NCI-H226 (cell line): Measurements from ENCODE around the gene LCTL.
"Not testable (repeated sequence)": the region's sequence is repeated elsewhere in the genome, so short reads cannot be mapped to it uniquely, and the experiment has no call there.

Source experiments
- DNase-seq: peaks from one replicate; pipeline ENCODE4 v3.0.0-alpha.2; 2015

Gene LCTL

GRCh38 chr15:66591322-66591862 is 25.6 kb upstream of the LCTL start:
- DNase-seq = no peak

- DNase-seq = no peak
Observed at GRCh38 chr15:66590435-66590834, 24.6 kb upstream of the LCTL start.

DNA sequence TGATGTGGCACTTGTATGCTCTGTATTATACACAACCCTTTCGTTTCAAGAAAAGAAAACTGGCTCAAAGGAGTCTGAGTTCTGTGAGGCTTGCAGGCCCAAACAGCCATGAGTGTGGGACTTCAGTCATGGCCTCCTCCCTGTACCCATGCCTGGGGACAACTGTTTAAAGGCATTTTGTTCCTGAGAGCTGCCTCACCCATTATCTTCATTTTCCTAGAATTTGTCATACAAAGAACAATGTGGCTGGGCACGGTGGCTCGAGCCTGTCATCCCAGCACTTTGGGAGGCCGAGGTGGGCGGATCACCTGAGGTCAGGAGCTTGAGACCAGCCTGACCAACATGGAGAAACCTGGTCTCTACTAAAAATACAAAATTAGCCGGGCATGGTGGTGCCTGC is 23.6 kb upstream of the LCTL start:
- not testable (repeated sequence) for DNase-seq

GRCh38 chr15:66588971-66589370 is 23.2 kb upstream of the LCTL start:
- DNase-seq = no peak

- DNase-seq = no peak
Observed at GRCh38 chr15:66588537-66588936, 22.7 kb upstream of the LCTL start.

- no peak for DNase-seq
Observed at GRCh38 chr15:66587749-66588148, 22.0 kb upstream of the LCTL start.

GRCh38 chr15:66587020-66587419 is 21.2 kb upstream of the LCTL start:
- DNase-seq = no peak

- no peak for DNase-seq
Observed at GRCh38 chr15:66586155-66586976, 20.6 kb upstream of the LCTL start.

DNA sequence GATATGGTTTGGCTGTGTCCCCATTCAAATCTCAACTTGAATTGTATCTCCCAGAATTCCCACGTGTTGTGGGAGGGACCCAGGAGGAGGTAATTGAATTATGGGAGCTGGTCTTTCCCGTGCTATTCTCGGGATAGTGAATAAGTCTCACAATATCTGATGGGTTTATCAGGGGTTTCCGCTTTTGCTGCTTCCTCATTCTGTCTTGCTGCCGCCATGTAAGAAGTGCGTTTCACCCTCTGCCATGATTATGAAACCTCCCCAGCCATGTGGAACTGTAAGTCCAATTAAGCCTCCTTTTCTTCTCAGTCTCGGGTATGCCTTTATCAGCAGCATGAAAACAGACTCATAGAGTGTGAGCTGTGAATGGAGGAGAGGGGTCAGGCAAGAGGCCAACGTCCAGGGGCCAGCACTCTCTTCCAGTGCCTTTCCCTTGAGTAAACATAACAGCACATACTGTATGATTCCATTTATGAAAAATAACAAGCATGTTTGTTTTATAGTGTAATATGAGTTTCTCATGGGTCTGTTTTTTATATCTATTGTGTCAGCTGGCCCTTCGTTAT is 16.3 kb upstream of the LCTL start:
- DNase-seq = no peak

- DNase-seq = no peak
Observed at GRCh38 chr15:66580643-66581042, 14.8 kb upstream of the LCTL start.

GRCh38 chr15:66578286-66578875 is 12.6 kb upstream of the LCTL start:
- no peak for DNase-seq

DNA sequence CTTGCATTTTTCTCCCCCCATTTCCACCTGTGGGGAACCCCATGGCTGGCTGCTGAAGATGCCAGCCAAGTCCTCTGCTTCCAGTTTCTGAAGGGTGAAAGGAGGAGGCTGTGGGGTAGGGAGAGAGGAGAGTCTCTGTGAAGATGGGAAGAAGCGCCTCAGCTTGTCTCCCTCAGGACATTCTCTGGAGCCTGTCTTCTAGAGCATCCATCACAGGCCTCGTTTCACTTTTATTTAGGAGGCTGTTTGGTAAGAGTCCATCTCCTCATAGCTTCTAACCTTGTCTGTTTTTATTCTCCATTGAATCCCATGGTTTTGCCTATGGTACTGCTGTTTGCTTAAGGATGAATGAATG is 8.8 kb upstream of the LCTL start:
- peak; percentile 33 for DNase-seq

DNA sequence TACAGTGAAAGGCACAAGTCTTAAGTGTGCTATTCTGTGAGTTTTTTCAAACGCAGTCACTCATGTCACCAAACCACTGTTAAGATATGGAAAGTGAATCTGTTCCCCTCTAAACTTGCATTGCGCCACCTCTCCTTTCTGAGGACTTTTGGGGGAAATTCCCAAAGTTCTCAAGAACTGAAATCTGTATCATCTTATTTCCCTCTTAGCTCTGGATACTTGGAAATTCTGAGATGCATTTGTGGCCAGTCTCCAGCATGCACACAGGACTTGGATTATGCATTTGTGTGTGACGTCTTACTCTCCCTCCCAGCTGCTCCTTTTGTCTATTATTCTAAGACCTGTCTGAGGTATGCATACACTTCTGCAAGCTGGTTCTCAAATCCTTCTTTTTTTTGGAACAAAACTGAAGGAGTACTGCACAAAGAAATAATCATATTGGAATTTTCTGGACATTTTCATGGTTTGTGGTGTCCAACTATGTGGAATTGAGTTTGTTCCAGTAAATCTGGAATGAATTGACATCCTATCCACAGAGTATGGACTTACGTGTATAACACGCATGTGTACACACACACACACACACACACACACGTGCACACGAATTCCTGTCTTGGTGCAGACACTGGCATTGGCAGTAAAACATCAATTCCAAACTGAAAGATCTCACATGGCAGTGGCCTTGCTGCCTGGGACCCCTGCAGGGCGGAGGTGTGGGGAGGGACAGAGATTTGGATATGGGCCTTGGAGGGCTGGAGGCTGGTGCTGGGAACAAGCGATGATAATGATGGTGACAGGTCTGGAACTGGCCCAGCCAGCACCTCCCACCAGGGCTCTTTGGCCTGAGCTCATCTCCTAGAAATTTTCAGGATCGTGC is 8.2 kb upstream of the LCTL start:
- no peak for DNase-seq

- no peak for DNase-seq
Observed at GRCh38 chr15:66573348-66573718, 7.5 kb upstream of the LCTL start.

GRCh38 chr15:66572146-66572545 is 6.3 kb upstream of the LCTL start:
- no peak for DNase-seq

GRCh38 chr15:66570842-66571478 is 5.2 kb upstream of the LCTL start:
- no peak for DNase-seq

DNA sequence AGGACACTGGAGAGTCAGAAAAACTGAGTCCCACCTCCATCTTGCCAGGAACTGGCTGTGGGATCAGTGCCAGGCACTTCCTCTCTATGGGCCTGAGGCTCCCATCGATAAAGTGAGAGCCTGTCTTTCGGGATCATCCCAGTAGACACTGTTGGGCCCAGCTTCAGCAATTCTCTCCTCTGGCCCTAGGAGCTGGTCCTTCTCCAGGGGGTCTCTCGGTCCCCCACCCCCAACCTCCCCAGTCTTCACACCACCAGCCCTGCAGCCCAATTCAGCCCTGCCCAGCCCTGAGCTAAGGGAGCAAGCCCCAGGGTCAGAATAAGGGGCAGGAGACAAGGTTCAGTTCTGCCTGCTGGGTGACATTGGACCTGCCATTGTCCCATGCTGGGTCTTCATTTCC is 4.5 kb upstream of the LCTL start:
- DNase-seq = no peak

DNA sequence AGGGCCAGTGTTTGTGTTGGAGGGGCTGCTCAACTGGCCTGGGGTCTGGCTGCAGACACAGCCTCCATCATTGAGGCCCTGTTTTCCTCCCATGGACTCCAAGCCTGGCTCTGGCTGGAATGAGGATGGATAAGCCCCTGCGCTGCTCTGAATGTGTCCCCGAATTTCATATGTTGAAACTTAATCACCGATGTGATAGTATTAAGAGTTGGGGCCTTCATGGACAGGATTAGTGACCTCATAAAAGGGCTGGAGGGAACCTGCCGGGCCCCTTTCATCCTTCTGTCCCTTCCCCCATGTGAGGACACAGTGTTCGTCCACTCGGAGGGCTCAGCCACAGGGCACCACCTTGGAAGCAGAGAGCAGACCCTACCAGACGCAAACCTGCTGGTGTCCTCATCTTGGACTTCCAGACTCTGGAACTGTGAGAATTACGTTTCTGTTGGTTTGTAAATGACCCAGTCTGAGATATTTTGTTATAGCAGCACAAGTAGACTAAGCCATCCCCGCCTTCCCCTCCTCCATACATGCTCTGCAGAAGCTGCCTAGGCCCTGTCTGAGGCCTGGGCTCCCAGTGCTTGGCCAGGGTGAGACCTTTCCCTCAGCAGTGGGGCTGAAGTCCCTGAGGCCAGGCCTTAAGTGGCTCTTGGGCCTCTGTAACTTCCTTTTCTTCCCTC is 3.8 kb upstream of the LCTL start:
- DNase-seq = no peak

DNA sequence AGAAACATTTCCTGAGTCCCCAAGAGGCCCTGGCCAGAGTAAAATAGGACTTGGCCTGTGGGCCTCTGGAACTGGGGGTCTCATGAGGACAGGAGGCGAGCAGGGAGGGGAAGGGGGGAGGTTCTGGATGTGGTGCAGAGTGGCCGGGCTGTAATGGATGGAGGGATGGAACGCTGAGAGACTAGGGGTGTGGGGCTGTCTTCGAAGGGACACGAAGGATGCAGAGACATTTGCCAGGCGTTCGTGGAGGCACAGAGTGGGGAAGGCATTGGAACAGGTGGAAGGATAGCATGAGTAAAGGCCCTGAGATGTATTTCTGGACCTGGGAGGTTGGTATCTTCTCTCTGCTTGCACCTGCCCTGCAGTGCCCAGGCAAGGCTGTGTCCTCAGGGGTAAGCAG is 2.1 kb upstream of the LCTL start:
- DNase-seq = no peak

DNA sequence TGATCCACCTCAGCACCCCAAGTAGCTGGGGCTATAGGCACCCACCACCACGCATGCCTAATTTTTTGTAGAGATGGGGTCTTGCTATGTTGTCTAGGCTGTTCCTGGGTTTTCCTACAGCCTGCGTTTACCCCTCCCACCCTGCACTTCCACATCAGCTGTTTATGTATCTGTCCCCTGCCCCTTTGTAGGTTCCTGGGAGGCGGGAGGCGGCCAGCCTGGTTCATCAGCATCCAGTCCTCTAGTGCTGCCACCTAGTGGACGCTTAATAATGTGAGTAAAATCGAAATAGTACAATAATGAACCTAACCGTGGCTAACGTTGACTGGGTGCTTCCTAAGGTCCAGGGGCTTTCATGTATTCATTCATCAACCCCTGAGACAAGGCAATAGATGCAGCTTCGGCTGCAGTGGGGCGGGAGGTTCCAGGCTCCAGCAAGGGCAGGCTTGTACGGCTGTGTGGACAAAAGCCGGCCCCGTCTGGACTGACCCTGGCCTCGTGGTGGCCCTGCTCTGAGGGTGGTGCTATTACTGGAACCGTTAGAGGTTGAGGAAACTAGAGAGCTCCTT is 1.2 kb upstream of the LCTL start:
- DNase-seq = peak; percentile 47

DNA sequence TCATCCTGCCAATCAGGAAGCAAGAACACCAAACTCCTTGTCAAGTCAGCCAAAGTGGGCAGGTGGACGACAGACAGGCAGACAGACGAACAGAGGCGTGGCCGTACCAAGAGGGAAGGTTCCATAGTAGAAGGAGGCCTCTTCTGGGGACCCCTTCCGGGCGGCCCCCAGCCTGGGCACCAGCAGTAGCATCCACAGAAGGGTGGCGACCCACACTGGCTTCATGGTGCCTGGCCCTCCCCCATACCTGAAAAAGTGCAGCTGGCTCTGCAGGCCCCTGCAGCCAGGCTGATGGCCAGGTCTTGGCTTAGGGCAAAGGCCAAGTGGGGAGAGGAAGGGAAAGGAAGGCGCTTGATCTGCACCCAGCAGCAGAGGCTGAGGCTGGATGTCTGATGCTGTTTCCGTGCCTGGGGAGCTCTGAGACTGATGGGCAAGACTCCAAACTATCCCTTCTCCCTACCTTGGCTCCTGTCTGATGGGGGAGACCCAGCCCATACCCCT is 607 bp downstream of the LCTL start:
- DNase-seq = no peak
